ENCODE data around the gene SYT8. TPM values are rescaled to one million over a fixed set of nuclear protein-coding genes. Genes with fewer than 3 reads are reported as not detected.

The SYT8 gene
- total and polyA plus RNA-seq, 11 donors = 0.08 TPM; not detected in 10

DNA sequence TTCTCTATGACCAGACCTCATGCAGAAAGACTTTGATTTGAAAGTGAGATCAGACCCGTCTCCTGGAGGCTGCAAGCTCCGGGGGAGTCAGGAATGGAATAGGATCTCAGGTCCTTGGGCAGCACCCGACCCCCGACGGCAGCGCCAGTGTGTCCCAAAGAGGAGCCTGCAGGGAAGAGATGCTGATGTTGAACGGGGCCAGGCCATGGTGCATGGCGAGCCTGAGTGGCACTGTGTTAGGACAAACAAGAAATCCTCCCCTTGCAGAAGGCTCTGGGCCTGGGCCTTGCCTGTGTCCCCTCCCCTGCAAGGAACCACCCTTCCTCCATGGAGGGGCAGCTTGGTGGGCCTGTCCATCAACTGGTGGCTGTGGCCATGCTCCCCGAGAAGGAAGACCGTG is 20.1 kb upstream of the SYT8 start:
- intact Hi-C loops (cut with DNase I) = no loop called here
- 80 to 94% (median 85%) methylated on average over 10 of the region's 10 CpGs for WGBS, 4 donors
- peaks cover 0 to 34% (median 0%) of the 10 kb centered on the region in 9 donors for H3K27me3 ChIP-seq

DNA sequence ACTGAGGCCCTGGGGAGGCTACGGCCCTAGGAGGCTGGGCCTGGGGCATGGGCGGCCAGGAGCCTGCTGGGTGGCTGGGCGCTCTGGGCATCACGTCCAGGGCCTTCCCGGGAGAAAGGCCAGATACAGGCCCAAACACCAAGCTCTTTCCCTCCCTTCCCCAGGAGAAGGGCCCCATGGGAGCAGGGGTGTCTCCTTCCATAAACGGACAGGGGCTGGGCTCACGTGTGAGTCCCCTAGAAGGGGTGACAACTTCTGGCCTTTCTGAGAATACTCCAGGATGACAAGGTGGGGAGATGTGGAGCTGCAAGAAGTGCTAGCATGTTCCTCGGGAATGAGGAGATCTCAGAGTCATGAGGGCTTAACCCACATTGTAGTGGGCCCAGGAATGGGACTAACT is 19.5 kb upstream of the SYT8 start:
- 80 to 89% (median 87%) methylated on average over 8 of the region's 8 CpGs for WGBS, 4 donors
- intact Hi-C loops (cut with DNase I) = no loop called here
- Histone ChIP-seq H3K4me3 (no peak overlapping the region), H3K36me3 (no peaks in the 10 kb centered on the region), H3K9me3 (peaks cover 0 to 28% (median 8%) of the 10 kb centered on the region in 12 donors), H3K27me3 (peaks cover 0 to 28% (median 0%) of the 10 kb centered on the region in 9 donors), H3K27ac (no peak overlapping the region), H3K4me1 (peaks cover 0 to 10% (median 0%) of the 10 kb centered on the region in 12 donors)
- no peak for DNase-seq
- no peak for ATAC-seq
- TF ChIP-seq, protein P1, sequence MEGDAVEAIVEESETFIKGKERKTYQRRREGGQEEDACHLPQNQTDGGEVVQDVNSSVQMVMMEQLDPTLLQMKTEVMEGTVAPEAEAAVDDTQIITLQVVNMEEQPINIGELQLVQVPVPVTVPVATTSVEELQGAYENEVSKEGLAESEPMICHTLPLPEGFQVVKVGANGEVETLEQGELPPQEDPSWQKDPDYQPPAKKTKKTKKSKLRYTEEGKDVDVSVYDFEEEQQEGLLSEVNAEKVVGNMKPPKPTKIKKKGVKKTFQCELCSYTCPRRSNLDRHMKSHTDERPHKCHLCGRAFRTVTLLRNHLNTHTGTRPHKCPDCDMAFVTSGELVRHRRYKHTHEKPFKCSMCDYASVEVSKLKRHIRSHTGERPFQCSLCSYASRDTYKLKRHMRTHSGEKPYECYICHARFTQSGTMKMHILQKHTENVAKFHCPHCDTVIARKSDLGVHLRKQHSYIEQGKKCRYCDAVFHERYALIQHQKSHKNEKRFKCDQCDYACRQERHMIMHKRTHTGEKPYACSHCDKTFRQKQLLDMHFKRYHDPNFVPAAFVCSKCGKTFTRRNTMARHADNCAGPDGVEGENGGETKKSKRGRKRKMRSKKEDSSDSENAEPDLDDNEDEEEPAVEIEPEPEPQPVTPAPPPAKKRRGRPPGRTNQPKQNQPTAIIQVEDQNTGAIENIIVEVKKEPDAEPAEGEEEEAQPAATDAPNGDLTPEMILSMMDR (IDR thresholded peaks at IDR 0.05) = no peak
- TF ChIP-seq POLR2A (IDR thresholded peaks at IDR 0.05) = no peak

More for the DNA sequence above, 20.1 kb upstream of the SYT8 start:
- Histone ChIP-seq H3K27ac (no peak overlapping the region), H3K4me1 (peaks cover 0 to 11% (median 0%) of the 10 kb centered on the region in 12 donors), H3K4me3 (no peak overlapping the region), H3K36me3 (no peaks in the 10 kb centered on the region), H3K9me3 (peaks cover 0 to 28% (median 8%) of the 10 kb centered on the region in 12 donors)
- ATAC-seq (no peak), DNase-seq (no peak)
- no peak for TF ChIP-seq POLR2A (IDR thresholded peaks at IDR 0.05)
- TF ChIP-seq, protein P1 (IDR thresholded peaks at IDR 0.05) = no peak

- Histone ChIP-seq H3K9me3 (peaks cover 0 to 28% (median 8%) of the 10 kb centered on the region in 12 donors), H3K4me3 (no peak overlapping the region), H3K36me3 (no peaks in the 10 kb centered on the region), H3K27me3 (peaks cover 0 to 27% (median 0%) of the 10 kb centered on the region in 9 donors), H3K4me1 (peaks cover 0 to 5% (median 0%) of the 10 kb centered on the region in 12 donors), H3K27ac (no peak overlapping the region)
- 77 to 88% (median 83%) methylated on average over 5 to 7 of the region's 7 CpGs for WGBS, 4 donors
- intact Hi-C loops (cut with DNase I) = no loop called here
- ATAC-seq (no peak), DNase-seq (no peak)
- no peak for TF ChIP-seq POLR2A (IDR thresholded peaks at IDR 0.05)
- TF ChIP-seq, protein P1 (IDR thresholded peaks at IDR 0.05) = no peak
Measured at GRCh38 chr11:1815751-1816150, 19.0 kb upstream of the SYT8 start.

DNA sequence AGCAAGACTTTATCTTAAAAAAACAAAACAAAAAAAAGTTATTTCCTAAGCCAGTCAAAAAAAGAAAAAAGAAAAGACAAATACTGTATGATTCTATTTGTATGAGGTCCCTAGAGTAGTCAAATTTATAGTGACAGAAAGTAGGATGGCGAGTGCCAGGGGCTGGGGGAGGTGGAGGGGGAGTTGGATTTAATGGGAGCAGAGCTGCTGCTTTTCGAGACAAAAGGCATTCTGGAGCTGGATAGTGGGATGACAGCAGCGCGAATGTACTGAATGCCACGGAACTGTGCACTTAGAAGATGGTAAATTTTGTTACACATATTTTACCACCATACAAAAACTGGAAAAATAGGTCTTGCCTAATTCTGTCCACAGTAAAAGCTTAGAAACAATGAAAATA is 17.8 kb upstream of the SYT8 start:
- ATAC-seq (no peak), DNase-seq (no peak)
- Histone ChIP-seq H3K27me3 (peaks cover 0 to 22% (median 0%) of the 10 kb centered on the region in 9 donors), H3K4me3 (no peak overlapping the region), H3K36me3 (no peaks in the 10 kb centered on the region), H3K4me1 (no peaks in the 10 kb centered on the region), H3K27ac (no peak overlapping the region), H3K9me3 (peaks cover 0 to 27% (median 8%) of the 10 kb centered on the region in 12 donors)
- intact Hi-C loops (cut with DNase I) = no loop called here
- WGBS, 4 donors = 81 to 86% (median 82%) methylated on average over 5 of the region's 5 CpGs
- TF ChIP-seq, protein P1 (IDR thresholded peaks at IDR 0.05) = no peak
- no peak for TF ChIP-seq POLR2A (IDR thresholded peaks at IDR 0.05)
